A172 (cell line): ENCODE data around the gene GAREM1. TPM values are rescaled to one million over a fixed set of nuclear protein-coding genes. Genes with fewer than 3 reads are reported as not detected.

Experiments
- DNase-seq: peaks from one replicate; pipeline ENCODE4 v3.0.0-alpha.2; 2015; ENCODE audit warnings: low spot score
- total RNA-seq: library from RNA; depleted of rRNA; stranded (reverse); fragments of >200 nt; shearing (Covaris generic); gene quantifications from 2 replicates; pipeline ENCODE4 v1.2.3, GENCODE V29; 2014

Gene GAREM1
- total RNA-seq, 1 experiment from 2014 or later: not detected

DNA sequence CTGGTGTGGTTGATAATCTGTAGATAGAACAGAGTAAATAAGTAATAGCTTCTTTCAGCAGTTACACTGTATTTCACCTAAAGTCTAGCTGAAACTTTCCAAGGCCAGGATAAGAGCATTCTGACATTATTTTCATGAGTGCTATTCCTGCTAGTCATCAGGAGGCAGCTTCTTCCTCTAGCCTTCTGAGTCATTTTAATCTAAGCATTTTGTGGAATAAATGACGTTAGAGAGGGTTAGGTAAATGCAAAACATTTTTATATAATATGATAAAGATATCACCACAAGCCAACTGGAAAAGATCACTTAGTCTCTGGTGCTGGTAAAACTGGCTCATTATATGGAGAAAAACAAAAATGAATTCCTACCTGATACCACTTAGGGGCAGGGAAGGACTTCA lies 142.3 kb downstream of the GAREM1 start:
- no peak for DNase-seq

DNA sequence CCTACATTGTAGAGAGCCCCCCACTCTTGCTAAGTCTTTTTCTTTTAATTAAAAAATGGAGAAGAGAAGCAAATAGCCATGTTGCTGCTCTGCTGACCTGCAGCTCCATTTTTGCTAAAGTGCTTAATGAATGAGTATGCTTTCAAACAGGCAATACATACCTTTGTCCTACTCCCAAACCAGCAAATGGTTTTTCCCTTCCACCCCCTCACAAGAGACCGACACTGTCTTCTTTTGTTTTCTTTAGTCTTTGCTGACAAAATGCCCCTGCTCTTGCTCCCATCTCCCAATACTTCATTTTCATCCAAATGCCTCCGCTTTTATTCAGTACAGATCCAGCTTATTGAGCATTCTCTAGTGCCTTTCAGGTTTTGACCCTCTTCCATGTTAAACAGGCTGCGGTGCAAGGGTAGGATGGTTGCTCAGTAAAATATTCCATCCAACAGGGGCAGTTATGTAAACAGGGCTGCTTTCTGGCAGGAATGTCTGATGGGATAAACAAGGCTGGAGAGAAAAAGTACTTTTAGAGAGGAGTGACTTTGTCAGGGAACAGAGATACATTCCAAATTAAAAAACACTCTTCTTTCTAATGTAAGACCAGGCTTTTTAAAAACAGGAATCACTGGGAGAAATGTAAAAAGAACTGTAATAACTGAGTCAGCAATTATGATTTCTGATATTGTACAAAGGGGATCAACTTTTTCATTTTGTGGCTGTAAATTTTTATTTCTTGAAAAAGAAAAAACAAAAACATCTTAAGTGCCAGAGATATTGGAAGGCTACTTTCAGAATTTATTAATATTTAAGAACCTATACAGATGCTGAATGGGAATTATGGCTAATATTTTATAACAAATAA lies 144.0 kb downstream of the GAREM1 start:
- DNase-seq: no peak

DNA sequence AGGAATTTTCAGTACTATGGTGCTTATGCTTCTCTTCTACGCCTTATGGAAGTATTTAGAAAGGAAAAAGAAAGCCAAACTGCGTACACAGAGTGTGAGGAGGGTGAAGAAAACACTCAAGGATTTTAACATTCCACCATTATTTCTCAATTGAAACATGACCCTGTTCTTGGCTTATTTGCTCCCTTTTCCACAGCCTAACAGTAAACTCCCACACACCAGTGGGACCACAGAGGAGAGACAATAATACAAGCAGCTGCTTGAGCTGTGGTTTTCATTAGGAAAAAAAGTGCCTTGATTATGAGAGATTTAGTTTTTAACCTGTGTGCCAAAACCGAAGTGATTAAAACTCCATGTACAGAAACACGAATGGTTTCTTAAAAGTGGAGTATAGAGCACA lies 146.5 kb downstream of the GAREM1 start:
- DNase-seq: no peak

DNA sequence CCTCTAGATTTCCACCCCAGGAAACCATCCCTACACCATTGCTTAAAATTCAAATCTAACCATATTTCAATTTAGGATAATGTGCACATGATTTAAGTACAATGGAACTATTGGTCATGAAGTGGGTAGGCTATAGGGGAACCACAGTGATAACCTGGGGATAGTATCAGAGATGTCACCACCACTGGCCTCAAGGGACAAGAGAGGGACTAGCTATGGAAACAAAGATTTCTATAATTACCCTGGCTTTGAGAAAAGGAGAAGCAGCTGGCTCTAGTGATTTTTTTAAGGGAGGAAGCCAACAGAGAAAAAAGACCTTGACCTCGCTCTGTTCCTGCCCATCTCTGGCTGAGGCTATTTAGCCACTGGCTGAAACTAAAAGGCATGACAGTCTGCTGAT lies 148.9 kb downstream of the GAREM1 start:
- DNase-seq: no peak

DNA sequence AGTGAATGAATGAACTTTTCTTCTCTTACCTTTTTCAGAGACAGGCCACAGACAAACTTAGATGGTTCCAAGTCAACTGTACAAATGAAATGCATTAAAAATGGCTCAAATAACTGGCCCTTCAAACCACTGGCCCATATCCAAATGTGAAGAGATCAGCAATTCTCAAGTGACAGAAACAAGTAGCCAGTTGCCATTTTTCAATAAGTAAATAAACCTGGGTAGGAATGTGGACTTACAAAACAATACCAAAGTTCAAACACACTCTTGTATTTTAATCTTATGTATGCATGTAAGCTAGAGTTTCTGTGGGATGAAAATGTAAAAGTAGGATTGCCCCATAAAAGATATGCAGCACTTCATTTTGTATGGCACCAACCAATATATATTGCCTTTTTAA lies 151.6 kb downstream of the GAREM1 start:
- DNase-seq: no peak

DNA sequence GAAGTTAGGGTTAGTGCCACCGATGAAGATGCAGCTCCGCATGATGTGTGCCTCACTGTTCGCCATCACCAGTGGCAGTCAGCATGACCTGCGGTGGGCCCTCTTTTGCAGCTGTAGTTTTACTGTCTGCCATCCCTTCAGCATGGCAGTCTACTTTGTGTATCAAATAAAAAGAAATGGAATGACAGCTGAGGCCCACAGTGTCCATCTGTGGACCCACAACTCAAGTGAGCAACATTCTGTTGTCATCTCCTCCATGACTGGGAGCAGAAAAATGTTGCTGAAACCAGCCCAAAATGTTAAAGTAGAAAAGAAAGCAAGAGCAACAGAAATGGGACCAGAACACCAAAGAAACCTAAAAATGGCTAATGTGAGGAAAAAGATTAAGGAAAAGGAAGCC lies 152.1 kb downstream of the GAREM1 start:
- no peak for DNase-seq

DNA sequence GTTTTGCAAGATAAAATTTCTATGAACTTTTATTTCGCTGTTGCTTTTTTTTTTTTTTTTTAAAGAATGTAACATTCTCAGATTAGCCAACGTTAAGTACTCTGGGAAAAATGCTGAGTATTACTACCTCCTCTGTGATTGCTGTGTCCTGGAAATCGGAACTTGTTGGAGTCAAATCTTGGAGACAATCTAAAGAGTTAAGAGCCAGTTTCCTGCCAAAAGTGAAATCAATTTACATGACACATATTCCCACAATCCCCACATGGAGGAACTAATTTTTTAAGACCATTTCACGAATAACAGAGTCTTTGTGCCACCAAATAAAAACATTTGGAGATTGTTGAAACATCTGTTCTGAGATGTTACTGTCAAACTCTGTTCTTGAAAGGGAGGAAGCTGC lies 153.0 kb downstream of the GAREM1 start:
- DNase-seq: no peak

DNA sequence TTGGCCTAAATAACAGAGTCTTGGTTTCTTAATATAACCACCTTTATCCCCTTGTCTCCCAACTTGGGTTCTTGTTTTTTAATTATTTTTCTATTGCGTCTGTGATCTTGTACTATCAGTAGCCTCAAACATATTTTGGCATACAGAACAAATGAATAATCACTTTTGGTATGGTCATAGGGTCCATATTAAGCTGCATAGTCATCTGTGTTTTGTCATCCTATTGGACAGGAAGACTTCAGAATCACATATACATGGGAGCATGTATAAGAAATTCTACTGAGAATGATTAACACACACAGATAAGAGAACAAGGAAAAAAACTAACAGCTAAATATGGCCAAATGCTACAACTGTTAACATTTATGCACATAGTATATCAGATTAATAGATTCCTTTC lies 154.8 kb downstream of the GAREM1 start:
- DNase-seq: no peak

DNA sequence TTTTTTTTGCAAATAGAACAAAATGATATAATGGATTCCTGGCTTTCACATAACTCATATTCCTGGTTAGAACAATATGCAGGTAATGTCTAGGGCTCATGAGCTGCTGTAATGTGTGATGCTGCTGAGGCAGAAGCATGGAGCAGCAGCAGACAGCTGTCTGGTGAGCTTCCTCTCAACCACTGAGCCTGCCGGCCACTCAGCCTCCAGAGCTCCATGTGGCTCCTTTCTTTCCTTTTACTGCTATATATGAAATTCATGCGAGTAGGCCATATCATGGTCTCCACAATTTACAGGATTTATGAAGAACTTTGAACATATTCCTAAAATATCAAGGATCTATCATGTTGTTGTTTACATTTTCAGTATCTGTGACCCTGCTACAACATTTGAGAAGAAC lies 159.9 kb downstream of the GAREM1 start:
- no peak for DNase-seq

DNA sequence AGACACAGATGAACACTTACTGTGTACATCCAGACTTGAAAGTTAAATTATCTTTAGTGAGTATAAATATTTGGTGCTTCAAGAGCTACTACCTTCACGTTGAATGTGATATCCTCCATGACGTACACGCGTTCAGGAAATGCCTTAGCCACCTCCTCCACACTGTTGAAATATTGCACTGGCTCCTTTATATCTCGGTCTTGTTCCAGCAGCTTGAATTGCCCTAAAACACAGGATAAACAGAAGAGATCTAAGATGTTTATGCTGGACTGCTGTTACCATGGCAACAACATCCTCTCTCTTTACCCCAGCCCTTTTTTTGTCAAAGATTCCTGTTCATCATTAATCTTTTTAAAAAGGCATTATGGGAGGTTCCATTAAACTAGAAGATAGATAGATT lies 160.6 kb downstream of the GAREM1 start:
- DNase-seq: no peak

DNA sequence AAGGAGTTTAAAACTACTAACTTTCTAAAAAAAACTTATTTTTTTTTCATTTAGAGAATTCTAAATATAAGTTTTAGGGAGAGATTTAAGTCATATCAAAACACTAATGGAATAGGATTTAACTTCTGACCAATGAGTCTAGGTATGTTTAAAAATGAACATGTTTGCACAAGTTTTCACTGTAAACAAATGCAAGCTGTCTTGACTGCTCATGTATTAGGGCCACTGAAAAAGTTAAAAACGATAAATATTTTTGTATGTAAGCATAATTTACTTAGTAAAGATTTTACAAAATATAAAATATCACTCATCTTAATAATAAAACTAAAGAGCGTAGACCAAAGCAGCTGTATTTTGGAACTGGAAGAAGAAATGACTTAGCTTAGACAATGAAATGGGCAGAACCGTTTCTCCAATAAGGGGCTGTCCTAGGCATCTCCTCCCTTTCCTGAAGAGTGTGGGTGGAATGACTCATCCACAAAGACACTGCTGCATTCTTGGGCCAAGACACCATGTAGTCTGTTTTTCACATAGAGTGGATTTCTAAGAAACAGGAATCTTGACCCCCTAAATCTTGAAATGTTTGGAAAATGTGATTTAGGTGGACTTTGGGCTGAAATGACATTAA lies 162.1 kb downstream of the GAREM1 start:
- peak; percentile 50 for DNase-seq

DNA sequence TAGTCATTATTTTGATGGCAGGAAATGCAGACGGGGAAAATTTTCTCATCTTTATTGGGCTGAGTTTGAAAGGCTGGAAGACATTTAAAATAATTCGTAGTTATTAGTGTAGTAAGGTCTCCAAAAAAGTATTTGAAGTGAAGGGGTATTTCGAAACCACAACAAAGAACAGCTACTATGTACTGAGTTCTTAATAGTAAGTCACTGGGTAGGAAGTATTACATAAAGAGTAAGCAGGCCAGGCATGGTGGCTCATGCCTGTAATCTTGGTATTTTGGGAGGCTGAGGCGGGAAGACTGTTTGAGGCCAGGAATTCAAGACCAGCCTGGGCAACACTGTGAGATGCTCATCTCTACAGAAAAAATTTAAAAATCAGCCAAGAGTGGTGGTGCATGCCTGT lies 167.3 kb downstream of the GAREM1 start:
- no peak for DNase-seq

DNA sequence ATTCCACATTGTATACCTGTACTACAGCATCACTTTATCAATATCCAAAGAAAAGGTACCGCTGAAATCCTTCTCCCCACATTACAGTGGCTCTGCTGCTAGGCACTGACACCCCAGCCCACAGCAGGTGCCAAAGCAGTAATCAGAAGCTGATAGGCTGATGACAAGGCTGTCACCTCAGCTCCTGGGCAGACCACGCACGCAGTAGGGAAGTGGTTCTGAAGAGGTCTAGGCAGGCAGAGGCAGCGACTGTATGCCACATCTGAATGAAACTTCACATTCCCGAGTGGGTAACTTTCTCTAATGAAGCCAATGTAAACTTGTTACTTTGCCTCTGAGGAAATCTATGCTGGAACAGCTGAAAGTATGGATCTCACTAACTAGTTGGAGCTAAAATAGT lies 167.9 kb downstream of the GAREM1 start:
- DNase-seq: no peak

DNA sequence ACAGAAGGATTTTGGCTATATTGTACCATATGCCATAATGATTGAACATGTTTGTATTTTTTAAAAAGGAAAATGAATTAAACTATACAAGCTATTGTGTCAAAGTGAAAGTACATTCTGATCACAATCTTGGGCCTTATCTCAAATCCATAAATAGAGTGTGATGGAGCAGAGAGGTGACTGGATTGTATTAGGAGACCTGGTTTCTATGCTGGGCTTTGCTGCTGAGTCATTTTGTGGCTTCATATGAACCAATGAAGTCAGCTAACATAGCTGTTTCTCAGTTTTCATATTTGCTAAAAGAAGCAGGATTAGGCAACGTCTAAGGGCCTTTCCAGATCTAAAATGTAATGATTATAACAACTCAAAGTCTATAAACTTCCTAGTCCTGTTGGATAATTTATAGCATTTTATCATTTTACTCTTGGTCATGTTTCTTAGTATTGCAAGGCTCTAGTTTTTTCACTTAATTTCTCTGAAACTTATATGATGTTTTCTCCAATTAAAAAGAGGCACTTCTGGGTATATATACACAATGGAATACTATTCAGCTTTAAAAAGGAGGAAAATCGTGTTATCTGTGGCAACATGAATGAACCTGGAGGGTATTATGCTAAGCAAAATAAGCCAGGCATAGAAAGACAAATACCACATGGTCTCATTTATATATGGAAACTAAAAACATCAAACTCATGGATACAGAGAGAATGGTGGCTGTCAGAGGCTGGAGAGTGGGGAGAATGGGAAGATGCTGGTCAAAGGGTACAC lies 168.5 kb downstream of the GAREM1 start:
- peak; percentile 38 for DNase-seq

DNA sequence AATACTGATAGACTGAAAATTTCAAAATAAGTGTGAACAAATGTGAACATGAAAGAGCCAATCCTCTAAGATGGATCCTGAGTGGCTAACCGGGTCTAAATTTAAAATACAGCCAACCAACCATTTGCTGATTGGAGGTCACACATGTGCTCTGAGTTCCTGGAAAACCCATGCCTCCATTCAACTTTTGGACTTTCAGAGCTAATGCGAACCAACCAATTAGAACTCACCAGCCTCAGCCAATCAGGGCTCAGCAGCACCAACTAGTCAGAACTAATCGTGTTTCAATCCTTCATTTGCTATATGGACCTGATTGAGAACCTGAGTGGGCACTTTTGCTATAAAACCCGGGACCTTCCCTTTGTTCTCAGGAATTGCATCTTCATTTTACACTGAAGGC lies 169.3 kb downstream of the GAREM1 start:
- DNase-seq: no peak

DNA sequence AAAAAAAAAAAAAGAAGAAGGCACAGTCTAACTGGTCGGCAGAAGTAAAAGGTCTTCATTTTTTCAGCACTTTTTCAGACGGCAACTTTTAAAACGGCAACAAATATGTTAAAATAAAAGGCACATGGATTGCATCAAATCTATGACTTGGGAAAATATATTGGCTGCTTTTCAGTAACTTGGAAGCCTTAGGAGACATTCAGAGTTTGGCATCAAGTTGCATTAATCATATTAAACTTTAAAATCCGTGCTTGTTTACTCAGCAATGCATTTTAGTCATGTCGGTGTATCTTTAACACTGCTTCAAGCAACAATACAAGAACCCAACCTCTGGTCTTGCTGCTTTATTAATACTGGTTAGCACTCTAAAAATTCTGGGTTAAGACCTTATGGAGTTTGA lies 169.8 kb downstream of the GAREM1 start:
- DNase-seq: no peak

DNA sequence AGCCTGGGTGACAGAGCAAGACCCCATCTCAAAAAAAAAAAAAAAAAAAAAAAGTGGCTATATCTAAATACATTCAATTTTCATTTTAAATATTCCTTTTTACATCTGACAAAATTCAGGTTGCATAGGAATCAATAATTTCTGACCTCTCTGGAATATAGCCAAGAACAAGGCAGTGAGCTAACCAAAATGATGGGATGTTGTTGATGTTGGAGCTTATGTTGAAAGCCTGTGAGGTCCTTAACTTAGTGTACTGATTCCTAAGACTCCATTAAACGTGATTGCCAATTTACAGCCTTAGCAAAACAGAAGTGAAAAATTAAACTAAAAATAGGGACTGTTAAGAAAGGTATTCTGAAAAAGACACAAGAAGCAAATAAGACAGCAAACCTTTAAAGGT lies 171.2 kb downstream of the GAREM1 start:
- no peak for DNase-seq

DNA sequence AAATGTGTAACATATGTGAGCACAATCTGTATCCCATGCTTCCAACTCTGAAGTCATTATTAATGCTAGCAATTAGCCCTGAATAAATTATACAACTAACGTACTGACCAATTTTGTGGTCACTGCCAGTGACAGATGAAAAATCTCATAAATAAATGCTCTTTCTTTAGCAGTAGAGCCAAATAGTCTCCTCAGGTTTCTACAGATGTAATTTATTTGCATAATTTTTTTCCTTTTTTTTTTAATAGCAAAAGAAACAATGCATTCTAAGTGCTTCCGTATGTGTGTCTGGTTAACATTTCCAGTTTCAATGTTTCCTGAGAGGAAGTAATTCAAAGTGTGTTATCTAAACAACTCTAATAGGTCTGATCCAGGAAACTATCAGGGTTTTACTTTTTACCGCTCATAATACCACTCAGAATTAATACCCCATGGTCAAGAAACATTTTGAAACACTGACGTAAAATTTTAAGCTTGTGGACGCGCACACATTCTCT lies 172.5 kb downstream of the GAREM1 start:
- DNase-seq: no peak

DNA sequence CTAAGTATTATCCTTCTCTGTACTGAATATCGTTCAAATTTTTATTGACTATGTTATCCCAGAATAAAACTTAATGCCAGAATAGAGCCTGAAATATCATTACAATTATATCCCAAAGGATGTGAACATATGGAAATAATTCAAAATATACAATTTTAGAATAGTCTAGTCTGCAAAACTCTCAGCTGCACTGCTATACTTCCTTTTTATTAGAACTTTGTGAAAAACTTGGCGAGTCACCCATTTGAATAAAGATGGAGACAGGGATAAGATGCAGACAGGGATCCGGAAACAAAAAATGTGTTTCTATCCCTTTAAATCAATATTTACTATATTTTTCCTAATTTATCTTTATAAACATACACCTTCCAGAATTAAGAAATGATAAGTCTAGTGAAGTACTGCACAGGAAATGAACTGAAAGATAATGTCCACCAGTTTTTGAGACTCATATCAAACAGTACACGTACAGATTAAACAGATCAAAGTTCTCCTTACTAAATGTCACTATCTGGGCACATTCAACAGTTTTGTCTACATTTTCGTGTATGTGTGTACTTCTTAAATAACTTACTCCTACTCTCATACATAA lies 173.0 kb downstream of the GAREM1 start:
- DNase-seq: no peak

DNA sequence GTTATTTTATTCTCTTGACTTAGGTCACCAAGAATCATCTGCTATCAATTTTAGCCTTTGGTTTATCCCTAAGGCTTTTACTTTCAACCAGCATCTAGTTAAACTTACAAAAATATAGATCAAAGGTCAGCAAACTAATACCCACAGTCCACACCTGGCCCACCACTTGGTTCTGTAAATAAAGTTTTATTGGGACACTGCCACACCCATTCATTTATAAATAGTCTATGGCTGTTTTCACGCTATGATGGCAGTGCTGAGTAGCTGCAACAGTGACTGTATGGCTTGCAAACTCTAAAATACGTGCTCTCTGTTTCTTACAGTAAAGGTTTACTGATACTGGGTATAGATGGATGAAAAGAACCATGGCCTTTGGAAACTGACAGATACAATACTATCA lies 173.8 kb downstream of the GAREM1 start:
- DNase-seq: no peak

DNA sequence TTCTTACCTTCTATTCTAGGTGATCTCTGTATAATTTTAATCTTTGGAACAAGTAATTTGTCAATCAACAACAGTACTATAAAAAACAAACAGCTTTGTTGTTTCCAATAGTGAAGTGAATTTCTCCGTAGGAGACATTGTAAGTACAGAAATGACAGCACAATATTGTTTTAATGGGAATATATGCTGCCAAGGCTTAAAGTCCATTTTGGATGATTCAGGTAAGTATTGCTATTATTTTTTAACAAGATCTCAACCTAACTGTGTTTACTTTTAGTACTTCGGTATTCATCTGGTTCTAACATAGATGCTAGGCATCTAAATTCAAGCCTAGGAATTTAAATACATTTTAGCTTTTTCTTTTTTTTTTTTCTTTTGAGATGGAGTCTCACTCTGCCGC lies 175.1 kb downstream of the GAREM1 start:
- no peak for DNase-seq

DNA sequence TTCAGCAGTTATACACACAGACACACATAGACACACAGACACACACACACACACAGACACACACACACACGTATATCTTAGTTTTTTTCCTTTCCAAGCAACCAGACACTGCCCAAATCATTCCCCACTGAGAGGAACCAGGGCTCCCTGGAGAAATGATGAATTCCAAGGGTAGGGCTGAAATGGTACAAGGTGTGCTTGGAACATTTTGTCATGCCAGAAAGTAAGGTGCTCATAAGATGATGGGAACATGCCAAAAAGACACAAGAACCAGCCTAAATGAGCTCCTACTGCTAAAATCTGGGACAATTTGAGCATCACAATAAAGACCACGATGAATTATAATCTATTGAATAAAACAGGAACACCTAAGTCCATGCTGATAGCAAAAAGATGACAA lies 177.6 kb downstream of the GAREM1 start:
- no peak for DNase-seq
